Measurements from ENCODE around the gene MDFI. TPM values are rescaled to one million over a fixed set of nuclear protein-coding genes. Genes with fewer than 3 reads are reported as not detected.

The MDFI gene
- total RNA-seq, 2 experiments from 2014 or later: not detected

GRCh38 chr6:41658636-41659035 is 20.4 kb downstream of the MDFI start:
- H3K4me3 Mint-ChIP-seq: no peak overlapping the region
- H3K9me3 Mint-ChIP-seq: no peaks in the 10 kb centered on the region
- no peaks in the 10 kb centered on the region for H3K4me1 Mint-ChIP-seq
- no peak overlapping the region for H3K27ac Mint-ChIP-seq
- H3K36me3 Mint-ChIP-seq: no peaks in the 10 kb centered on the region
- H3K27me3 Mint-ChIP-seq: peaks cover 23% of the 10 kb centered on the region
- DNase-seq: no peak

DNA sequence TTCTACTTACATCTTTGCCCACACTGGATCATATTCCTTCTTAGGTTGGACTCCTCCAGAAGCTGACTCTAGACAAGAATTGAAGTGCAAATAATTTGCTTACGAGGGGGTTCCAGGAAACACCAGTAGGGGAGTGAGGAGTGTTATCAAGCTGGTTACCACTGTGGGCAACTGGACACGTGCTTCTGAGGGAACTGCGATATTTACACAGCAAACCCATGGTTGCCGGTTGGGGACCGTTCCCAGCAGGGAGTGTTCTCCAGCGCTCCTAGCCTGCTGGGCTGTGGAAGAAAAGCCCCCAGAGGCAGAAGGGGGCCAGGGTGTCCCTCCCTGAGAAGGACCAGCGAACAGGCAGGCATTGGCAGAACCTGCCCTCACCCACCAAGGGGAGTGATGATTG is 21.7 kb downstream of the MDFI start:
- Mint-ChIP-seq H3K27me3 (peaks cover 22% of the 10 kb centered on the region), H3K27ac (no peak overlapping the region)

GRCh38 chr6:41663568-41663967 is 25.3 kb downstream of the MDFI start:
- no peak for DNase-seq
- Mint-ChIP-seq H3K4me1 (no peaks in the 10 kb centered on the region), H3K27me3 (peaks cover 15% of the 10 kb centered on the region), H3K27ac (no peak overlapping the region), H3K4me3 (no peak overlapping the region), H3K9me3 (no peaks in the 10 kb centered on the region), H3K36me3 (no peaks in the 10 kb centered on the region)

More for the DNA sequence above, 21.7 kb downstream of the MDFI start:
- no peaks in the 10 kb centered on the region for H3K4me1 Mint-ChIP-seq
- DNase-seq: no peak
- H3K36me3 Mint-ChIP-seq: no peaks in the 10 kb centered on the region
- no peak overlapping the region for H3K4me3 Mint-ChIP-seq
- no peaks in the 10 kb centered on the region for H3K9me3 Mint-ChIP-seq

DNA sequence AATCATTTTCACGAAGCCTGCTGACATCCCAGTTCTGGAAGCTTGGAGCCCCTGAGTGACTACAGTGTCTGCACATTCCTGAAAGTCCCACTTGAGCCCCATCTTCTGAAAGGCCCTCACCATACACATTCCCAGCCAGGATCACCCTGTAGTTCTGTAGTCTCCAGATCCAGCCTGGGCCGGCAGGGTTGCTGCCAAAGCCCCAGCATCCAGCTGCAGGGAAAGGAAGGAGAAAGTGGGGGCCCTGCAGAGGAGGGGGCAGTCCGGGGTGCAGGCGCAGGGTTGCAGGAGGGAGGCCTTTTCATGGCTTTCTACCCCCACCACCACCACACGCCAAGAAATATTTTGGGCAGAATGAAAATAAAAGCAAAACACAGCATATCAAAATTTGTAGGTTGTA is 26.0 kb downstream of the MDFI start:
- H3K27ac Mint-ChIP-seq: no peak overlapping the region
- no peak for DNase-seq
- H3K9me3 Mint-ChIP-seq: no peaks in the 10 kb centered on the region
- no peaks in the 10 kb centered on the region for H3K4me1 Mint-ChIP-seq
- H3K27me3 Mint-ChIP-seq: peaks cover 20% of the 10 kb centered on the region
- no peaks in the 10 kb centered on the region for H3K36me3 Mint-ChIP-seq
- no peak overlapping the region for H3K4me3 Mint-ChIP-seq

DNA sequence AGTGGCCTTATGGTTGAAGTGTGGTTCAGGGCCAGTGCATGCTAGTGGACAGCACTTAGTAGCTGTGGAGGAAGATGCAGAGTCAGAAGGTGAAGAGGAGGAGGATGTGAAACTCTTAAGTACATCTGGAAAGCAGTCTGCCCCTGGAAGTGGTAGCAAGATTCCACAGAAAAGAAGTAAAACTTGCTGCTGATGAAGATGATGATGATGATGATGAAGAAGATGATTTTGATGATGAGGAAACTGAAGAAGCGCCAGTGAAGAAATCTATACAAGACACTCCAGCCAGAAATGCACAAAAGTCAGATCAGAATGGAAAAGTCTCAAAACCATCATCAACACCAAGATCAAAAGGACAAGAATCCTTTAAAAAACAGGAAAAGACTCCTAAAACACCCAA is 28.9 kb downstream of the MDFI start:
- peaks cover 20% of the 10 kb centered on the region for H3K27me3 Mint-ChIP-seq
- DNase-seq: no peak
- no peaks in the 10 kb centered on the region for H3K36me3 Mint-ChIP-seq
- H3K27ac Mint-ChIP-seq: no peak overlapping the region
- H3K9me3 Mint-ChIP-seq: no peaks in the 10 kb centered on the region
- no peak overlapping the region for H3K4me3 Mint-ChIP-seq
- H3K4me1 Mint-ChIP-seq: no peaks in the 10 kb centered on the region

DNA sequence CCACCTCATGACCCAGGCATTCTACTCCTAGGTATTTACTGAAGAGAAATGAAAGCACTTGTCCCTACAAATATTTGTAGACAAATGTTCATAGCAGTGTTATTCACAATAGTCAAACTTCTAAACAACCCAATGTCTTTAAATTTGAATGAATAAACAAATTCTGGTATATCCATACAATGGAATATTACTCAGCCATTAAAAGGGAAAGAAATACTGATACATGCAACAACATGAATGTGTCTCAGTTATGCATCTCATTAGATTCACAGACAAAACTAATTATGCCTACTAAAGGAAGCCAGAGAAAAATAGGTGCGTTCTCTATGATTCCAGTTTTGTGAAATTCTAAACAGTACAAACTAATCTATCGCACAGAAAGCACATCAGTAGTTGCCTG is 30.7 kb downstream of the MDFI start:
- no peak overlapping the region for H3K4me3 Mint-ChIP-seq
- peaks cover 17% of the 10 kb centered on the region for H3K27me3 Mint-ChIP-seq
- H3K27ac Mint-ChIP-seq: no peak overlapping the region
- no peaks in the 10 kb centered on the region for H3K36me3 Mint-ChIP-seq
- DNase-seq: no peak
- no peaks in the 10 kb centered on the region for H3K4me1 Mint-ChIP-seq
- H3K9me3 Mint-ChIP-seq: no peaks in the 10 kb centered on the region

GRCh38 chr6:41670703-41671360 is 32.6 kb downstream of the MDFI start:
- no peaks in the 10 kb centered on the region for H3K9me3 Mint-ChIP-seq
- H3K36me3 Mint-ChIP-seq: no peaks in the 10 kb centered on the region
- peaks cover 23% of the 10 kb centered on the region for H3K27me3 Mint-ChIP-seq
- no peaks in the 10 kb centered on the region for H3K4me1 Mint-ChIP-seq
- H3K4me3 Mint-ChIP-seq: no peak overlapping the region
- no peak overlapping the region for H3K27ac Mint-ChIP-seq
- no peak for DNase-seq

GRCh38 chr6:41671376-41671775 is 33.1 kb downstream of the MDFI start:
- no peak for DNase-seq
- no peak overlapping the region for H3K27ac Mint-ChIP-seq
- no peak overlapping the region for H3K4me3 Mint-ChIP-seq
- H3K27me3 Mint-ChIP-seq: peaks cover 23% of the 10 kb centered on the region
- no peaks in the 10 kb centered on the region for H3K4me1 Mint-ChIP-seq
- H3K9me3 Mint-ChIP-seq: no peaks in the 10 kb centered on the region
- H3K36me3 Mint-ChIP-seq: no peaks in the 10 kb centered on the region

DNA sequence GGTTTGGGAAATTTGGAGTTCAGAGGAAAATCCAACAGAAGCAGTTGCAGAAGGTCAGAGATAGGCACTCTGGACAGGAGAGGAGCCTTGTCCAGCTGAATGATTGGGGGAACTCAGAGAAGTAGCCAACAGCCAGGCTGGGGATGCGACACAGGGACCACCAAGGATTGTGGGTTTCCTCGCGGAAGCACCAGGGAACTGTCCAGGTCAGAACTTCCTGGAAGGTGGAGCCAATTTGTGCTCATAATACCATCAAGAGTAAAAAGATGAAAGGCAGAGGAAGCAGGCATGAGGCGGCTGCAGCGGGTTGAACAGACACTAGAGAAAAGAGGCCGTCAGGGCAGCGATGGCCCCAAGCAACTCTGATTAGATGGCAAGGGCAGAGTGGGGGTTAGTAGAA is 33.7 kb downstream of the MDFI start:
- no peak for DNase-seq
- Mint-ChIP-seq H3K4me3 (no peak overlapping the region), H3K36me3 (no peaks in the 10 kb centered on the region), H3K9me3 (no peaks in the 10 kb centered on the region), H3K27me3 (peaks cover 23% of the 10 kb centered on the region), H3K4me1 (no peaks in the 10 kb centered on the region), H3K27ac (no peak overlapping the region)

GRCh38 chr6:41672816-41673703 is 34.8 kb downstream of the MDFI start:
- DNase-seq: no peak
- peaks cover 23% of the 10 kb centered on the region for H3K27me3 Mint-ChIP-seq
- no peaks in the 10 kb centered on the region for H3K9me3 Mint-ChIP-seq
- H3K27ac Mint-ChIP-seq: no peak overlapping the region
- no peaks in the 10 kb centered on the region for H3K36me3 Mint-ChIP-seq
- H3K4me1 Mint-ChIP-seq: no peaks in the 10 kb centered on the region
- H3K4me3 Mint-ChIP-seq: no peak overlapping the region

GRCh38 chr6:41673704-41674000 is 35.4 kb downstream of the MDFI start:
- Mint-ChIP-seq H3K36me3 (no peaks in the 10 kb centered on the region), H3K27me3 (peaks cover 23% of the 10 kb centered on the region), H3K9me3 (no peaks in the 10 kb centered on the region), H3K4me1 (no peaks in the 10 kb centered on the region), H3K27ac (no peak overlapping the region), H3K4me3 (no peak overlapping the region)
- DNase-seq: no peak

DNA sequence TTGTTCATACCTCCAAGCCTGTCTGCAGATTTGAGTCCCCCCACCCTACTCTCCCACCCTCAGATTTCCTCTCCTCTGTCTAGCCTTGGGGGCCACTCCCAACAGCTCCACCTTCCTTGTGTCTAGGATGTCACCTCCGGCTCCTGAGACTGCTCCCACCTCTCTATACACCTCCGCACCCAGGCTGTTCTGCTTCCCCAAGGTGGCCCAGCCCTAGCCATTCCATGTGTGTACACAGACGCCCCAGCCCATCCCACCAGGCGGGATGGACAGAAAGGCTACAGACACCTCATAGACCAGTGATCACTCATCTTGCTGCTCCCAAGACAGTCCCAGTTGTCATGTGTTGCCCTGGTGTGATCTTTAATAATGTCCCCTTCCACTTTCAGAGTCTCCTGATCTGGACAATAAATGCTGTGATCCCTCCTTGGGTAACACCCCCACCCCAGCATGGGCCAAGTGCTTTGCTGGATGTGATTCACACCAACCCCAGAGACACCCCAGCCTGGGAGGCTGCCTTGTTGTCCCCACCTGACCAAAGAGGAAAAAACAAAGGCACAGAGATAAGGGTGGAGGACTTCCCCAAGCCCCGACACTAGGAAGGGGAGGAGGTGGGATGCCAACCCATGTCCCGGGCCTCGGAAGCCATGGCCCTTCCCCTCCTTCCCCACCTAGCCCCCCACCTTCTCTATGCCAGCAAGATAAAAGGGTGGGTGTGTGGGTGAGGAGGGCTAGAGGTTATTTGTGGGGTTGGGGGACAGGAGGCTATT is 36.1 kb downstream of the MDFI start:
- H3K27ac Mint-ChIP-seq: no peak overlapping the region
- H3K4me3 Mint-ChIP-seq: no peak overlapping the region
- H3K27me3 Mint-ChIP-seq: peaks cover 17% of the 10 kb centered on the region
- no peaks in the 10 kb centered on the region for H3K4me1 Mint-ChIP-seq
- no peaks in the 10 kb centered on the region for H3K9me3 Mint-ChIP-seq
- no peaks in the 10 kb centered on the region for H3K36me3 Mint-ChIP-seq
- DNase-seq: no peak

GRCh38 chr6:41675176-41675775 is 37.0 kb downstream of the MDFI start:
- Mint-ChIP-seq H3K27ac (no peak overlapping the region), H3K27me3 (peaks cover 17% of the 10 kb centered on the region), H3K9me3 (no peaks in the 10 kb centered on the region)

DNA sequence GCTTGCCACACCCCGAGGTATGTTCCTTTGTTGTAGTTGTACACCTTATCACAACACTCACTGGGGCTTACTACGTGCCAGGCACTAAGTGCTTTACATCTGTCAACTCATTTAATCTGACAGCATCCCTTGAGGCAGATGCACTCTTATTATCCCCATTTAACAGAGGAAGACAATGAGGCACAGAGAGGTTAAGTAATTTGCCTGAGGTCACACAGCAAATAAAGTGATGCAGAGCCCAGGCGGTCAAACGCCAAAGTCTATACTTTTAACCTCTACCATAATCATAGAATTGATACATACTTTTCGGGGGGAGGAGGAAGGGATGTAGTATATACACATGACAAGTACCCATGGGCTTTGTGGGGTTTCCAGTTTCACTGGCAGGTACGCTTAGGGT is 37.7 kb downstream of the MDFI start:
- no peak overlapping the region for H3K4me3 Mint-ChIP-seq
- H3K9me3 Mint-ChIP-seq: no peaks in the 10 kb centered on the region
- no peaks in the 10 kb centered on the region for H3K4me1 Mint-ChIP-seq
- no peak for DNase-seq
- peaks cover 14% of the 10 kb centered on the region for H3K27me3 Mint-ChIP-seq
- no peaks in the 10 kb centered on the region for H3K36me3 Mint-ChIP-seq
- H3K27ac Mint-ChIP-seq: no peak overlapping the region

More at GRCh38 chr6:41675176-41675775, 37.0 kb downstream of the MDFI start:
- H3K4me3 Mint-ChIP-seq: no peak overlapping the region
- H3K36me3 Mint-ChIP-seq: no peaks in the 10 kb centered on the region
- H3K4me1 Mint-ChIP-seq: no peaks in the 10 kb centered on the region
- DNase-seq: no peak

- no peaks in the 10 kb centered on the region for H3K4me1 Mint-ChIP-seq
- no peak overlapping the region for H3K27ac Mint-ChIP-seq
- H3K36me3 Mint-ChIP-seq: no peaks in the 10 kb centered on the region
- peaks cover 12% of the 10 kb centered on the region for H3K27me3 Mint-ChIP-seq
- DNase-seq: no peak
- no peak overlapping the region for H3K4me3 Mint-ChIP-seq
- no peaks in the 10 kb centered on the region for H3K9me3 Mint-ChIP-seq
Measured at GRCh38 chr6:41676431-41676830, 38.2 kb downstream of the MDFI start.
